C4-2B (cell line): ENCODE results near the gene PALMD.

Experiments used
- ZFX ChIP-seq: fragments of 450-650 bp; IDR thresholded peaks from 2 replicates; pipeline ENCODE4 v1.6.1; 2017
- TF ChIP-seq, protein P1 (sequence below): fragments of 450-650 bp; conservative IDR thresholded peaks from 2 replicates; pipeline ENCODE4 v1.5.1; 2017; ENCODE audit warnings: mild to moderate bottlenecking

DNA sequence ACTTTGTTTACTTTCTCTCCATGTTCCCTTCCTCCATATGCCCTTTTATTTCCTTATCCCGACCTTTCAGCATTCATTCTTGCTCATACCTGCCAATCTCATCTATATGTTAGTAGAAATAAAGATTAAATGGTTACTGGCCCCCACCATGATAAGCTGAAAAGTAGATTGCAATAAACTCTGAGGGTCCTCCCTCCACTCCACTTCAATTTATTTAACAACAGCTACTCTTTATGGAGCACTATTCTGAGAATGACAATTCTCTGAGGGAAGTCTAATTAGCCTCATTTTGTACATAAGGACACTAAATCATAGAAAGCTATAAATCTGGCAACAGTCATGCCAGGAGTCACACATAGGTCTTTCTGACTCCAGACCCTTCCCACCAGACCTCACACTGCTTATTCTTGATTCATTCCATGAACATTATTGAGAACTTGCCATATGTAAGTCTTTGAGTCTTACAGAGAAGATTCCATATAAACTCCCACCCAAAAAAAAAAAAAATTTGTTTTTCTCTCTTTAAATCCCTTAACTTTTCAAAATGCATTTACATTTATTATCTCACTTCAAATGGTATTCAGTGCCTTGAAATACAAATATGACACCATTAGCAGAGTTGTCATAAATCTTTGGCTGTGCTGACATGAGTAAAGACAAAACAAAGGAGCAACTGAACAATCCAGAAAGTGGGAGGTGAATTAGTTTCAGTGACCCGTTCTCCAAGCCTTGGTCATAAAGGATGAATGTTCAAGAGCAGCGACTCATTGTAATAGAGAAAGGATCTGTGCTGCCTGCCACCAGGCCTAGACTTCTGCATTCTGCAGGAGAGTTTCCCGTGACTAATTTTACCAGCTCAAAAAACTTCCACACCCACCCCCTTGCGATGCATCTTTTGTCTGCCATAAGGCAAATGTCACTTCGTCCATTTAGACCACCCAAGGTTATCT lies 28.5 kb downstream of the PALMD start:
- TF ChIP-seq, protein P1, sequence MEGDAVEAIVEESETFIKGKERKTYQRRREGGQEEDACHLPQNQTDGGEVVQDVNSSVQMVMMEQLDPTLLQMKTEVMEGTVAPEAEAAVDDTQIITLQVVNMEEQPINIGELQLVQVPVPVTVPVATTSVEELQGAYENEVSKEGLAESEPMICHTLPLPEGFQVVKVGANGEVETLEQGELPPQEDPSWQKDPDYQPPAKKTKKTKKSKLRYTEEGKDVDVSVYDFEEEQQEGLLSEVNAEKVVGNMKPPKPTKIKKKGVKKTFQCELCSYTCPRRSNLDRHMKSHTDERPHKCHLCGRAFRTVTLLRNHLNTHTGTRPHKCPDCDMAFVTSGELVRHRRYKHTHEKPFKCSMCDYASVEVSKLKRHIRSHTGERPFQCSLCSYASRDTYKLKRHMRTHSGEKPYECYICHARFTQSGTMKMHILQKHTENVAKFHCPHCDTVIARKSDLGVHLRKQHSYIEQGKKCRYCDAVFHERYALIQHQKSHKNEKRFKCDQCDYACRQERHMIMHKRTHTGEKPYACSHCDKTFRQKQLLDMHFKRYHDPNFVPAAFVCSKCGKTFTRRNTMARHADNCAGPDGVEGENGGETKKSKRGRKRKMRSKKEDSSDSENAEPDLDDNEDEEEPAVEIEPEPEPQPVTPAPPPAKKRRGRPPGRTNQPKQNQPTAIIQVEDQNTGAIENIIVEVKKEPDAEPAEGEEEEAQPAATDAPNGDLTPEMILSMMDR, result no peak
- no peak for TF ChIP-seq ZFX
